SK-N-SH (cell line): Measurements from ENCODE around the gene LCE2B. TPM values are rescaled to one million over a fixed set of nuclear protein-coding genes. Genes with fewer than 3 reads are reported as not detected.

Source experiments
- CTCF ChIA-PET: fragments of 300-600, 350-600 bp; formaldehyde crosslinking; extraction: SDS; loops from one replicate; lab custom pipeline; 2021; lab: Yijun Ruan, JAX
- POLR2A ChIA-PET: fragments of 350-600 bp; sonication (Branson Sonifier 250); formaldehyde crosslinking; extraction: SDS; loops from one replicate; lab custom pipeline; 2020; ENCODE audit warnings: antibody characterized with exemption, inconsistent platforms; lab: Yijun Ruan, JAX
- DNase-seq: peaks from one replicate; pipeline ENCODE4 v3.0.0; 2012
- H2AFZ ChIP-seq: fragments of 200-600 bp; sonication (generic); 2 replicates; pipeline ENCODE4 v1.8.1; 2016; ENCODE audit warnings: antibody characterized with exemption, mild to moderate bottlenecking, low read depth
- H3F3A ChIP-seq: fragments of 200-600 bp; sonication (generic); replicated peaks from 2 replicates; pipeline ENCODE3; 2016; ENCODE audit warnings: antibody characterized with exemption, mild to moderate bottlenecking; ENCODE audit not compliant: insufficient read depth
- H3K27ac ChIP-seq, 2 experiments: fragments of 200-500 bp in 1 of 2; fragments of 200-600 bp in 1 of 2; sonication (Bioruptor generic) in 1 of 2; sonication (generic), shearing (Covaris generic) in 1 of 2; 2 replicates each; pipeline versions ENCODE4 v1.5.1 to v1.6.1; 2014 to 2016; ENCODE audit warnings: low read depth in 2 of 2, inconsistent platforms in 1 of 2, low read length in 1 of 2, mild to moderate bottlenecking in 1 of 2, mixed read lengths in 1 of 2
- H3K27me3 ChIP-seq: fragments of 200-600 bp; sonication (generic), shearing (Covaris generic); 2 replicates; pipeline ENCODE4 v1.6.1; 2016; ENCODE audit warnings: mixed run types; ENCODE audit not compliant: insufficient read depth
- H3K36me3 ChIP-seq, 2 experiments: fragments of 200-500 bp in 1 of 2; fragments of 200-600 bp in 1 of 2; sonication (Bioruptor generic) in 1 of 2; sonication (generic) in 1 of 2; replicated peaks in 1 of 2; 2 replicates each; pipeline versions ENCODE3 to v1.5.1; 2014 to 2016; ENCODE audit warnings: low read length in 1 of 2, mild to moderate bottlenecking in 1 of 2; ENCODE audit not compliant: insufficient read depth in 2 of 2, control insufficient read depth in 1 of 2
- H3K4me1 ChIP-seq, 2 experiments: fragments of 200-500 bp in 1 of 2; fragments of 200-600 bp in 1 of 2; sonication (Bioruptor generic) in 1 of 2; sonication (generic), shearing (Covaris generic) in 1 of 2; 2 replicates each; pipeline versions ENCODE4 v1.5.1 to v1.6.1; 2014 to 2016; ENCODE audit warnings: low read depth in 1 of 2, low read length in 1 of 2, mixed run types in 1 of 2; ENCODE audit not compliant: insufficient read depth in 2 of 2, control insufficient read depth in 1 of 2
- H3K4me2 ChIP-seq: fragments of 200-600 bp; sonication (generic), shearing (Covaris generic); 2 replicates; pipeline ENCODE4 v1.6.1; 2017; ENCODE audit warnings: mixed run types
- H3K4me3 ChIP-seq, 2 experiments: fragments of 200-500 bp in 1 of 2; fragments of 200-600 bp in 1 of 2; sonication (Bioruptor generic) in 1 of 2; sonication (generic), shearing (Covaris generic) in 1 of 2; 2 replicates each; pipeline versions ENCODE4 v1.5.1 to v1.8.1; 2014 to 2016; ENCODE audit warnings: low read depth in 2 of 2, inconsistent platforms in 1 of 2, low read length in 1 of 2, mild to moderate bottlenecking in 1 of 2, mixed read lengths in 1 of 2, moderate library complexity in 1 of 2
- H3K79me2 ChIP-seq: fragments of 200-600 bp; sonication (generic); 2 replicates; pipeline ENCODE4 v1.8.1; 2017; ENCODE audit warnings: mild to moderate bottlenecking; ENCODE audit not compliant: insufficient read depth
- H3K9ac ChIP-seq: fragments of 200-600 bp; sonication (generic); 2 replicates; pipeline ENCODE4 v1.6.1; 2017; ENCODE audit warnings: mixed run types
- H3K9me2 ChIP-seq: fragments of 200-600 bp; sonication (generic); 2 replicates; pipeline ENCODE4 v1.6.1; 2017; ENCODE audit warnings: mixed run types
- H3K9me3 ChIP-seq: fragments of 200-600 bp; sonication (generic); 2 replicates; pipeline ENCODE4 v1.6.1; 2017; ENCODE audit warnings: mixed run types, mild to moderate bottlenecking, moderate library complexity
- H4K20me1 ChIP-seq: fragments of 200-600 bp; sonication (generic); 2 replicates; pipeline ENCODE4 v1.6.1; 2017; ENCODE audit warnings: mild to moderate bottlenecking, mixed run types; ENCODE audit not compliant: insufficient read depth
- CHD2 ChIP-seq: fragments of 150-350 bp; IDR thresholded peaks from 2 replicates; pipeline ENCODE4 v1.6.1; 2018; ENCODE audit warnings: low read length; ENCODE audit not compliant: partially characterized antibody
- EZH2phosphoT487 ChIP-seq: fragments of 200-600 bp; sonication (generic); IDR thresholded peaks from 2 replicates; pipeline ENCODE4 v1.6.1; 2017; ENCODE audit warnings: low read depth, mixed run types, mild to moderate bottlenecking, antibody characterized with exemption, moderate library complexity, borderline replicate concordance
- FOSL2 ChIP-seq: IDR thresholded peaks from 2 replicates; pipeline ENCODE4 v1.4.0; 2012; ENCODE audit warnings: low read depth, mild to moderate bottlenecking, moderate library complexity, borderline replicate concordance
- FOXJ3 ChIP-seq: sonication (generic); formaldehyde crosslinking; IDR thresholded peaks from 2 replicates; pipeline ENCODE4 v1.5.1; 2020; ENCODE audit warnings: mild to moderate bottlenecking, missing genetic modification reagents
- FOXM1 ChIP-seq: IDR thresholded peaks from 2 replicates; pipeline ENCODE4 v1.4.0; 2012; ENCODE audit warnings: low read depth, mild to moderate bottlenecking
- GATA2 ChIP-seq: sonication (generic); formaldehyde crosslinking; IDR thresholded peaks from 2 replicates; pipeline ENCODE4 v1.5.0; 2020; ENCODE audit warnings: mild to moderate bottlenecking, missing genetic modification reagents
- MEF2A ChIP-seq: IDR thresholded peaks from 2 replicates; pipeline ENCODE4 v1.4.0; 2012; ENCODE audit warnings: low read depth, borderline replicate concordance
- NRF1 ChIP-seq: IDR thresholded peaks from 2 replicates; pipeline ENCODE4 v1.6.1; 2012; ENCODE audit warnings: low read depth, mild to moderate bottlenecking, low read length
- POLR2AphosphoS5 ChIP-seq: IDR thresholded peaks from 2 replicates; pipeline ENCODE4 v1.6.1; 2012; ENCODE audit warnings: low read depth, low read length
- RAD21 ChIP-seq: IDR thresholded peaks from 2 replicates; pipeline ENCODE4 v1.6.1; 2012; ENCODE audit warnings: mild to moderate bottlenecking, low read length
- RFX5 ChIP-seq: IDR thresholded peaks from 2 replicates; pipeline ENCODE4 v1.6.1; 2012; ENCODE audit warnings: mild to moderate bottlenecking, improper control_type of control experiment, low read length
- RXRA ChIP-seq: IDR thresholded peaks from 2 replicates; pipeline ENCODE4 v1.4.0; 2012; ENCODE audit warnings: low read depth, mild to moderate bottlenecking, borderline replicate concordance
- TCF12 ChIP-seq: IDR thresholded peaks from 2 replicates; pipeline ENCODE4 v1.4.0; 2012
- TEAD4 ChIP-seq: IDR thresholded peaks from 2 replicates; pipeline ENCODE4 v1.4.0; 2012; ENCODE audit warnings: mild to moderate bottlenecking, borderline replicate concordance; ENCODE audit not compliant: insufficient read depth
- YY1 ChIP-seq: IDR thresholded peaks from 2 replicates; pipeline ENCODE4 v1.4.0; 2012; ENCODE audit warnings: low read depth, mild to moderate bottlenecking
- WGBS: methylation state at CpG from one replicate; pipeline ENCODE4 v1.1.6; 2017; ENCODE audit warnings: low lambda C conversion rate; 5-methylcytosine and 5-hydroxymethylcytosine counted together
- polyA plus RNA-seq, 3 experiments: library from polyadenylated mRNA; depleted of rRNA; stranded (reverse); fragments of >200 nt; gene quantifications; 2 replicates each; pipeline ENCODE4 v1.2.3, GENCODE V29; 2012
- TF ChIP-seq, protein P1 (sequence below): IDR thresholded peaks from 2 replicates; pipeline ENCODE4 v1.4.0; 2012; ENCODE audit warnings: low read depth
- TF ChIP-seq, protein P2 (sequence below): IDR thresholded peaks from 2 replicates; pipeline ENCODE4; 2012
- TF ChIP-seq, protein P3 (sequence below): fragments of 150-350 bp; IDR thresholded peaks from 2 replicates; pipeline ENCODE4 v1.6.1; 2016; ENCODE audit warnings: mild to moderate bottlenecking, low read depth, low read length
- TF ChIP-seq, protein P4 (sequence below): IDR thresholded peaks from 2 replicates; pipeline ENCODE4 v1.6.1; 2012; ENCODE audit warnings: mild to moderate bottlenecking, low read depth, low read length, moderate library complexity

Gene LCE2B
- polyA plus RNA-seq, 1 of the 3 experiments (the other 2 are of a cell fraction) = not detected

DNA sequence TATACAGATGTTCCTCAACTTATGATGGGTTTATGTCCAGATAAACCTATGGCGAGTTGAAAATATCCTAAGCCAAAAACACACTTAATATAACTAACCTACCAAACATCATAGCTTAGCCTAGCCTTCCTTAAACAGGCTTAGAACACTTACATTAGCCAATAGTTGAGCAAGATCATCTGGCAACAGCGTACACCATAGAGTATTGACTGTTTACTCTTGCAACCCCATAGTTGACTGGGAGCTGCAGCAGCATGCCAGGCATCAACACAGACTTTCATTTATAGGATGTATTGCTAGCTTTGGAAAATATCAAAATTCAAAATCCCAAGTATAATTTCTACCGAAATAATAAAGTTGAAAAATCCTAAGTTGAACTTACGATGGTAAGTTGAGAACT is 28.2 kb upstream of the LCE2B start:
- no peak overlapping the region for H2AFZ ChIP-seq
- H3K36me3 ChIP-seq = no peaks in the 10 kb centered on the region
- CTCF ChIA-PET = interaction anchor here (0.6 kb wide), 1 partner anchor 780 kb away, joined by 3 read pairs; no protein-coding TSS in a partner anchor
- H3K4me3 ChIP-seq = no peak overlapping the region
- H3K27ac ChIP-seq = no peak overlapping the region
- POLR2A ChIA-PET = no interaction called here
- no peaks in the 10 kb centered on the region for H3K9me2 ChIP-seq
- no peaks in the 10 kb centered on the region for H4K20me1 ChIP-seq
- no peak overlapping the region for H3K4me2 ChIP-seq
- H3K4me1 ChIP-seq = no peaks in the 10 kb centered on the region
- peaks cover 6% of the 10 kb centered on the region for H3F3A ChIP-seq
- DNase-seq = no peak
- no peak overlapping the region for H3K9ac ChIP-seq
- 4% methylated on average over 4 of the region's 4 CpGs for WGBS
- no peaks in the 10 kb centered on the region for H3K27me3 ChIP-seq
- TF ChIP-seq, protein P1, sequence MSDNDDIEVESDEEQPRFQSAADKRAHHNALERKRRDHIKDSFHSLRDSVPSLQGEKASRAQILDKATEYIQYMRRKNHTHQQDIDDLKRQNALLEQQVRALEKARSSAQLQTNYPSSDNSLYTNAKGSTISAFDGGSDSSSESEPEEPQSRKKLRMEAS = no peak
- TF ChIP-seq POLR2AphosphoS5 (no peak), FOXM1 (no peak), TCF12 (no peak), YY1 (no peak), FOXJ3 (no peak), TEAD4 (no peak)
- TF ChIP-seq, protein P2, sequence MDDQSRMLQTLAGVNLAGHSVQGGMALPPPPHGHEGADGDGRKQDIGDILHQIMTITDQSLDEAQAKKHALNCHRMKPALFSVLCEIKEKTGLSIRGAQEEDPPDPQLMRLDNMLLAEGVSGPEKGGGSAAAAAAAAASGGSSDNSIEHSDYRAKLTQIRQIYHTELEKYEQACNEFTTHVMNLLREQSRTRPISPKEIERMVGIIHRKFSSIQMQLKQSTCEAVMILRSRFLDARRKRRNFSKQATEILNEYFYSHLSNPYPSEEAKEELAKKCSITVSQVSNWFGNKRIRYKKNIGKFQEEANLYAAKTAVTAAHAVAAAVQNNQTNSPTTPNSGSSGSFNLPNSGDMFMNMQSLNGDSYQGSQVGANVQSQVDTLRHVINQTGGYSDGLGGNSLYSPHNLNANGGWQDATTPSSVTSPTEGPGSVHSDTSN = no peak
- TF ChIP-seq, protein P3, sequence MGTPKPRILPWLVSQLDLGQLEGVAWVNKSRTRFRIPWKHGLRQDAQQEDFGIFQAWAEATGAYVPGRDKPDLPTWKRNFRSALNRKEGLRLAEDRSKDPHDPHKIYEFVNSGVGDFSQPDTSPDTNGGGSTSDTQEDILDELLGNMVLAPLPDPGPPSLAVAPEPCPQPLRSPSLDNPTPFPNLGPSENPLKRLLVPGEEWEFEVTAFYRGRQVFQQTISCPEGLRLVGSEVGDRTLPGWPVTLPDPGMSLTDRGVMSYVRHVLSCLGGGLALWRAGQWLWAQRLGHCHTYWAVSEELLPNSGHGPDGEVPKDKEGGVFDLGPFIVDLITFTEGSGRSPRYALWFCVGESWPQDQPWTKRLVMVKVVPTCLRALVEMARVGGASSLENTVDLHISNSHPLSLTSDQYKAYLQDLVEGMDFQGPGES = no peak
- H3K9me3 ChIP-seq = no peaks in the 10 kb centered on the region
- no peaks in the 10 kb centered on the region for H3K79me2 ChIP-seq

DNA sequence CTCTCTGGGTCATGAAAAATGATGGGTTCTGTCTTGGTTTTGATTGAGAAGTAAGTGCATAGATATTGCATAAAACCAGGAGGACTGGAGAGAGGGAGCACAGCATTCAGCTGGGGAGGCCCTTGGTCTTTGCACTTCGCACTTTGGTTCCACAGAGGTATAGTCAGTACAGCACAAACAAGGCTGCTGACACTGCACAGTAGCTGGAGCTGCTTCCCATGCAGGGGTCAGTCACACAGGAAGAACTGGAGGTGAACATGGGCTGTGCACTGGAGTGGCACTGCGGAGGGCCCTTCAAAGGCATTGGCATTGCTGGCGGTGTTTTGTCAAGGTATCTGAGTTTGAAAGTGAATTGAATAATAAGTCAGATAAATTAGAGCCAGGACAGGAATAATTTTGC is 27.3 kb upstream of the LCE2B start:
- H3K9me2 ChIP-seq = no peaks in the 10 kb centered on the region
- no peak overlapping the region for H3K4me3 ChIP-seq
- no peak overlapping the region for H3K9ac ChIP-seq
- H3F3A ChIP-seq = peaks cover 6% of the 10 kb centered on the region
- POLR2A ChIA-PET = no interaction called here
- H2AFZ ChIP-seq = no peak overlapping the region
- WGBS = 0% methylated on average over 3 of the region's 3 CpGs
- TF ChIP-seq NRF1 (no peak), CHD2 (no peak), RFX5 (no peak), MEF2A (no peak), GATA2 (CRISPR knock-in tag) (no peak), EZH2phosphoT487 (no peak), TEAD4 (no peak), POLR2AphosphoS5 (no peak), RAD21 (no peak), FOSL2 (no peak), YY1 (no peak), RXRA (no peak)
- TF ChIP-seq, protein P4, sequence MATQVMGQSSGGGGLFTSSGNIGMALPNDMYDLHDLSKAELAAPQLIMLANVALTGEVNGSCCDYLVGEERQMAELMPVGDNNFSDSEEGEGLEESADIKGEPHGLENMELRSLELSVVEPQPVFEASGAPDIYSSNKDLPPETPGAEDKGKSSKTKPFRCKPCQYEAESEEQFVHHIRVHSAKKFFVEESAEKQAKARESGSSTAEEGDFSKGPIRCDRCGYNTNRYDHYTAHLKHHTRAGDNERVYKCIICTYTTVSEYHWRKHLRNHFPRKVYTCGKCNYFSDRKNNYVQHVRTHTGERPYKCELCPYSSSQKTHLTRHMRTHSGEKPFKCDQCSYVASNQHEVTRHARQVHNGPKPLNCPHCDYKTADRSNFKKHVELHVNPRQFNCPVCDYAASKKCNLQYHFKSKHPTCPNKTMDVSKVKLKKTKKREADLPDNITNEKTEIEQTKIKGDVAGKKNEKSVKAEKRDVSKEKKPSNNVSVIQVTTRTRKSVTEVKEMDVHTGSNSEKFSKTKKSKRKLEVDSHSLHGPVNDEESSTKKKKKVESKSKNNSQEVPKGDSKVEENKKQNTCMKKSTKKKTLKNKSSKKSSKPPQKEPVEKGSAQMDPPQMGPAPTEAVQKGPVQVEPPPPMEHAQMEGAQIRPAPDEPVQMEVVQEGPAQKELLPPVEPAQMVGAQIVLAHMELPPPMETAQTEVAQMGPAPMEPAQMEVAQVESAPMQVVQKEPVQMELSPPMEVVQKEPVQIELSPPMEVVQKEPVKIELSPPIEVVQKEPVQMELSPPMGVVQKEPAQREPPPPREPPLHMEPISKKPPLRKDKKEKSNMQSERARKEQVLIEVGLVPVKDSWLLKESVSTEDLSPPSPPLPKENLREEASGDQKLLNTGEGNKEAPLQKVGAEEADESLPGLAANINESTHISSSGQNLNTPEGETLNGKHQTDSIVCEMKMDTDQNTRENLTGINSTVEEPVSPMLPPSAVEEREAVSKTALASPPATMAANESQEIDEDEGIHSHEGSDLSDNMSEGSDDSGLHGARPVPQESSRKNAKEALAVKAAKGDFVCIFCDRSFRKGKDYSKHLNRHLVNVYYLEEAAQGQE = no peak
- TF ChIP-seq, protein P1 = no peak
- TF ChIP-seq, protein P2 = no peak
- no peak overlapping the region for H3K27ac ChIP-seq
- H3K4me1 ChIP-seq = no peaks in the 10 kb centered on the region
- no peaks in the 10 kb centered on the region for H3K79me2 ChIP-seq
- no peak overlapping the region for H3K4me2 ChIP-seq
- H3K36me3 ChIP-seq = no peaks in the 10 kb centered on the region
- DNase-seq = no peak
- CTCF ChIA-PET = no interaction called here
- H4K20me1 ChIP-seq = no peaks in the 10 kb centered on the region
- H3K9me3 ChIP-seq = no peaks in the 10 kb centered on the region
- no peaks in the 10 kb centered on the region for H3K27me3 ChIP-seq
